HT1080 (cell line): ENCODE results near the gene IFIT2. TPM values are rescaled to one million over a fixed set of nuclear protein-coding genes. Genes with fewer than 3 reads are reported as not detected.
"Not testable (repeated sequence)": the region's sequence is repeated elsewhere in the genome, so short reads cannot be mapped to it uniquely, and the experiment has no call there.

Experiments
- DNase-seq: peaks from one replicate; pipeline ENCODE4 v3.0.0-alpha.2; 2015; ENCODE audit warnings: low read depth
- total RNA-seq: library from RNA; depleted of rRNA; stranded (reverse); fragments of >200 nt; shearing (Covaris generic); gene quantifications from 2 replicates; pipeline ENCODE4 v1.2.3, GENCODE V29; 2014

The IFIT2 gene
- total RNA-seq, 1 experiment from 2014 or later = 0.92 TPM

DNA sequence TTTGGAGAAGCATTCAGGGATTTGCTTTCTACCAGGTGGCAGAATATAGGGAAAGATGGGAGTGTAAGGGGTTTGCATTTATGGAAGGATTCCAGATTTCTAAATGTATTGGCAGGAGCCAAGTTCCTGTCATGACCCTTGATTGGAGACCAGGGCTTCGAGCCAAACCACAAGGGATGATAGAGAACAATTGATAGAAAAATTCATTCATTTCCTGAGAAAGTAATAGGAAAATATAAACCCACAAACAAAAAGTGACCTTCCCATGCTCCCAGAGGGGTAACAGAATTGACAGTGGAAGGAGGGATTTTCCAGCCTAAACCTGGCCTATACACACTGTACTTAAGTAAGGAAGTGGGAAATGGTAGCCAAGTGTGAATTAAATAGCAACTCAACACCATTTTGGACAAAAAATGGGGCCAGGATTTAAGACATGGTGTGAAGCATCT, 22.4 kb upstream of the IFIT2 start:
- peak; percentile 81 for DNase-seq

DNA sequence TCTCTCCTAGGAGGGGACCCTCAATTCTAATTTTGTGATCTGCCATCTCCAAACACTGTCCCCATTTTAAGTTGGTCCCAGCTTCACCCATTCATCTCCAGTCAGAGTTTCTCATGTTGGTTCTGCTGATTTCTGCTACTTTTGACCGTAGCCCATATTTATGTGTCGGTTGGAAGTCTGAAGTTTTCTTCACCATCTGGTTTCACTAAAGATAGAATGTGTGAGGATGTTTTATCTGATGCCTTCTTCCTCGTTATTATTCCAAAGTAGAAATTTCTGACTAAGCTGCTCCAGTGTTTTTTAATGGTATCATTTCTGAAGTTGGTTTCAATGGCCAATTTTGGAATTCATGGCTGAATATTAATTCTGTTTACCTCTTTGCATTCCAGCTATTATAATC, 21.3 kb upstream of the IFIT2 start:
- DNase-seq = no peak

DNA sequence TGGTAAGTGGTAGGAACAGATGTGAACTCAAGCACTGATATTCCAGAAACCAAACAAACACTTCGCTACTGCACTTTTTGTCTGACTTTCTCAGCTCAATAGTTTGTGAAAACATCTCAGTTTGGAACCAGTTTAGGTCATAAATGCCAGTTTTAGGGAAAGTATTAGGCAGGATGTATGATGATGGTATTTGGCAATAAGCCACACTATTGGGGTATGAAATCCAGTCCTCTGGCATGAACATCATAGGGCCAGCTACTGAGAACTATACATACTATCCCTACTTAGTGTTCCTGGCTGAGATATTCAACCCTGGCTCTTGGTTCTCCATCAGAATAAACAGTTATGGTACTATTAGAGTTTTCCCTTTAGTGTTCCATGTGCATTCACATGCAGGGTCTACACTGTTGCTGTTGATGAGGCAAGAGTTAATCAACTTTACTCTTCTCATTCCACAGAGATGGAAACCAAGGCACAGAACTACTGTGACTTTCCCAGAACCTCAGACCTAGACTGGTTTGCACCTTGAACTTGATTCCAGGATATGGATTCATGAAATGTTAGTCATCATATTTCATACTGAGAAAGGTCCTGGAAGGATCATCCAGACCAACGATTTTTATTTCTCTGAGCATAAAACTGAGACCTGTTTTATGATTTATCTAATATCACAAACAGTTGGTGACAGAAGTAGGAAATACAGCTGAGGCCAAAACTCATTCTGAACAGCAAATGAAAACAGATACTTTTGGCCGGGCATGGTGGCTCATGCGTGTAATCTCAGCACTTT, 20.0 kb upstream of the IFIT2 start:
- no peak for DNase-seq

DNA sequence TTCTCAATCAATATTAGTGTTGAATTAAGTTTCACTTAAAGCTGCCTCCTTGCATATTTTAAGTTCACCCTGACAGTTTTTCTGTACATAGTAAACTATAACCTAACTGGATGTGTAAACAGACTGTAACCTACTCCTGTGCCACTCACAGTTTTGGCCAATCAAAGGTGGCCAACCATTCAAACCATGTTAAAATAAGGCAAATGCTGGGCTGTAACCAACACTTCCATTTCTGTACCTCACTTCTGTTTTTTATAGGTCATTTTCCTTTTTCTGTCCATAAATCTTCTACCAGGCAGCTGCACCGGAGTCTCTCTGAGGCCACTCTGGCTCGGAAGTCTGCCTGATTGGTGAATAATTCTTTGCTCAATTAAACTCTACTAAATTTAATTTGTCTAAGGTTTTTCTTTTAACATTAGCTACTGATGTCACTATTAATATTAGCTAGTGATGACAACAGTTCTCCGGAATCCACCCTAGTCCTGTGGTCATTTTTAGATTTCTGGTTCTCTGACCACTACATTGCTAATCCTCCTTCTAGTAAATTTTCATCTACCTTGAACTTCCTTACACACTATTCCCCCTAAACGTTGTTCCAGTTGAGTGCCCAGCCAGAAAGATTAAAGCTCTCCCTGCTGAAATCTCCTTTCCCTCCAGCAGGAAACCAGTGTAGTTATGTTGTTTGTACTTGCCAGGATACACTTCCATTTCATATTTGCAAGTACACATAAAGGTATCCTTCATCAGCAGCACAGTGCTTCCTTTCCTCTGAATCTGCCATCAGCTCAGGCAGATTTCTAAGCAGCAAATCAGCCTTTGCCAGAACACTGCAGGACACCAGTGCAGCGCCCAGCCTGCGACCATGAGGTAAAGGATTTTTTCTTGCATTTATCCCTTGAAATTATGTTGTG, 18.6 kb upstream of the IFIT2 start:
- DNase-seq = no peak

DNA sequence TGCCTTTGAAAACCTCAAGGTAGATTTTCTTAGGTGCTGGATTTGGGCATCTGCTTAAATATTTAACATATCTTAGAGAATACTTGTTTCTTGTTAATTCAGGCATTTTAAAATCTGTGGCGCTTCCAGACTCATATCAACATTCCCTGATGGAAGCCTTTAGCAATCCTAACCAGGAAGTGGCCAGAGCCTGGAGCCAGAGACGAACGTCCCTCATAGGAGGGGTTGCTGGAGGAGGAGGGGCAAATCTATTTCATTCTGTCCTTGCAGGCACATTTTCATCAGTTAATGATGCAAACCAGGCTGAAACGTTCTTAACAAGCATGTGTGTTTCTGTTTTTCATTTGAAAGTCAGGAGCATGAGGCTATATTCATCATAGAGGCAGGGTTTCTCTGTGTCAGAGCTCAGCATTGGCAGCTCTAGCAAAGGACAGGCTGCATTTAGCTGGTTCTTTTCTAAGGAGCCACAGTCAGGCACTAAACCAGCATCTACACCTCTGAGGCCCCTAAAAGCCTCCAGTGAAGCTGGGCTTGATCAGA, 17.8 kb upstream of the IFIT2 start:
- DNase-seq = peak; percentile 42

DNA sequence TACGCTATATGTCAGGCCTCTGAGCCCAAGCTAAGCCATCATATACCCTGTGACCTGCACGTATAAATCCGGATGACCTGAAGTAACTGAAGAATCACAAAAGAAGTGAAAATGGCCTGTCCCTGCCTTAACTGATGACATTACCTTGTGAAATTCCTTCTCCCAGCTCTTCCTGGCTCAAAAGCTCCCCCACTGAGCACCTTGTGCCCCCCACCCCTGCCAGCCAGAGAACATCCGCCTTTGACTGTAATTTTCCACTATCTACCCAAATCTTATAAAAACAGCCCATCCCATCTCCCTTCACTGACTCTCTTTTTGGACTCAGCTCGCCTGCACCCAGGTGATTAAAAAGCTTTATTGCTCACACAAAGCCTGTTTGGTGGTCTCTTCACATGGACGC, 17.1 kb upstream of the IFIT2 start:
- DNase-seq = not testable (repeated sequence)

DNA sequence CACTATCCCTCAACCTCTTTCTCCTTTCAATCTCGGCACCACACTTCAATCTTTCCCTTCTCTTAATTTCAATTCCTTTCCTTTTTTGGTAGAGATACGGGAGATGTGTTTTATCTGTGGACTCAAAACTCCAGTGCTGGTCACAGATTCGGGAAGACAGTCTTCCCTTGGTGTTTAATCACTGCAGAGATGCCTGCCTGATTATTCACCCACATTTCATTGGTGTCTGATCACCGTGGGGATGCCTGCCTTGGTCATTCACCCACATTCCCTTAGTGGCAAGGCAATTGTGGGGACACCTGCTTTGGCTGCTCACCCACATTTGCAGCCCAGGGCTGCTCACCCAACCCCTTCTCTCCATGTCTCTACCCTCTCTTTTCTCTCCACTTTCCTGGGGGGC, 16.5 kb upstream of the IFIT2 start:
- not testable (repeated sequence) for DNase-seq

DNA sequence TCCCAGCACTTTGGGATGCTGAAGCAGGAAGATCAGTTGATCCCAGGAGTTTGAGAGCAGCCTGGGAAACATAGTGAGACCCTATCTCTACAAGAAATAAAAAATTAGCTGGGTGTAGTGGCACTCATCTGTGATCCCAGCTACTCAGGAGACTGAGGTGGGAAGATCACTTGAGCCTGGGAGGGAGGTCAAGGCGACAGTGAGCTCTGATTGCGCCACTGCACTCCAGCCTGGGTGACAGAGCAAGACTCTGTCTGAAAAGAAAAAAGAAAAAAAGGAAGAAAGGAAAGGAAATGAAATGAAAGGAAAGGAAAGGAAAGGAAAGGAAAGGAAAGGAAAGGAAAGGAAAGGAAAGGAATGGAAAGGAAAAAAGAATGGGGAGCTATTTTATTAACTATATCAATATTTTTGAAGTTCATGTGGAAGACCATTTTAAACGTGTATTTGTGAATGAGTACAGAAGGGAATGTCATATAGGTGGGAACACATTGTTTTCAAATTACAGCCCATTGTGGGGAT, 7.1 kb upstream of the IFIT2 start:
- DNase-seq = no peak

DNA sequence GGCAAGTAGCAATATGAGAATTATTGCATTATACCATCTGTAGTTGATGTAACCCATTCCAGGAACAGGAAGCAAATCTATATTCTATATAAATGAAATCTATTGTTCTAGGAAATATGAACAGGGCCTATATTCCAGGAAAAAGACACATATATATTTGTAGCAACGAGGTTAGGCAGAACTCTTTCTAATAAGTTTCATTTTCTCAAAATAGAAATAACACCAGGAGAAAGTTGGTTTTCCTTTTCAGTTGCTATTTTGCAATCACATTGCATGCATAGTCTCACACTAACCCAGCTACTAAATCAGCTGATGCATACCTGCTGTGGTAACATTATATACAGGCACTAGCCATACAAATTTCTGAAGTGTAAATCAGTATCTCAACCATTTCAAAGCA, 6.2 kb upstream of the IFIT2 start:
- DNase-seq = no peak

DNA sequence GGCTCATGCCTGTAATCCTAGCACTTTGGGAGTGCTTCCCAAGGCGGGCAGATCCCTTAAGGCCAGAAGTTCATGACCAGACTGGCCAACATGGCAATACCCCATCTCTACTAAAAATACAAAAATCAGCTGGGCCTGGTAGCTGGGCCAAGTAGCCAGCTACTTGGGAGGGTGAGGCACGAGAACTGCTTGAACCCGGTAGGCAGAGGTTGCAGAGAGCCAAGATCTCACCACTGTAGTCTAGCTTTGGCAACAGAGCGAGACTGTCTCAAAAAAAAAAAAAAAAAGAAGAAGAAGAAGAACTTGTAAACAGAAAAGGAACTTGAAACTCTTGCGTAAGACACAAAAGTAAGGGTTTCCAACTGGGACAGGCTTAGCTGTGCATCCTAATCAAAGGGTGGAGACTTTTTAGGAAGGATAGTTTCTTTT, 5.6 kb upstream of the IFIT2 start:
- no peak for DNase-seq

DNA sequence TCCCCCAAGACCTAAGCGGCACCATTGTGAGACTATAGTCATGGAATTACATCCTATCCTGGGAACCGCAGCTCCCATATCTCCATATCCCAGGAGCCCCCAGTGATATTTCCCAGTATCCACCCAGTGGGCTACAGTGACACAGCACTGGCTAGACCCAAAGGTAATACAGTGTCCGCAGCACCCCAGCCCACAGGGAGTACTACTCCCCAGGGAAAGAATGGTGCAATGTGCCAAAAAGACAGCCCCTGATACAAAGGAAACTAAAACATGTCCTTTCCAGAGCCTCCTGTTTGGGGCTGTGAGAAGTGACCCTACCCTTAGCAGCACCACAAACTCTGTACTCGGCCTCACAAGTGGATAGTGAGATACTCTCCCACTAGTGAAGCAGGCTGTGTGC, 4.5 kb upstream of the IFIT2 start:
- DNase-seq = no peak

DNA sequence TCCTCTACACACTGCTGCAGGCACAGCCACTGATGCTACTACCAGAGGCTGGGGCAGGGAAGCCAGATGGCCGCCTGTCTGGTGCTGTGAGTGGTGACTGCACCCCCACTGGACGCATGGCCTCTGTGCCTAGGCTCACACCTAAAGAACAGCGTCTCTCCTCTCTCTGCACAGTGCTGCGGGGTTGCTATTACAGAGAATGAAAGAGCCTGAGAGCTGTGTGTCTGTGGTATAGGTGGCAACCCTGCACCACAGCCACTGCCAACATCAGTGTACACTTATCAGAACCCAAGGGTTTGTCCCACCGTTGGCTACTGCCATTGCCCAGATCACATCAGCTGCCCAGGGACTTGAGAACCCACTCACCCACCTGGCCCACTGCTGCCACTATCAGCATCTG, 4.1 kb upstream of the IFIT2 start:
- no peak for DNase-seq

DNA sequence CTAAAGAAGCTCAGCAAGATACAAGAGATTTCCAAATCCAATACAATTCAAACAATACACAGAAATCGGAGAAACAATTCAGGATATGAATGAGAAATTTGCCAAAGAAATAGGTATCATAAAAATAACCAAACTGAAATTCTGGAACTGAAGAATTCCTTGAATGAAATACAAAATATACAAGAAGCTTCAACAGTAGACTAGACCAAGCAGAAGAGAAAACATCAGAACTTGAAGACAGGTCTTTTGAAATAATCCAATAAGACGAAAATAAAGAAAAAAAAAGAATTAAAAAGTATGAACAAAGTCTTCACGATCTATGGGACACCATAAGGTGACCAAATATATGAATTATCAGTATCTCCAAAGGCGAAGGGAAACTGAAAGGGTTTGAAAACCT, 2.8 kb upstream of the IFIT2 start:
- no peak for DNase-seq

DNA sequence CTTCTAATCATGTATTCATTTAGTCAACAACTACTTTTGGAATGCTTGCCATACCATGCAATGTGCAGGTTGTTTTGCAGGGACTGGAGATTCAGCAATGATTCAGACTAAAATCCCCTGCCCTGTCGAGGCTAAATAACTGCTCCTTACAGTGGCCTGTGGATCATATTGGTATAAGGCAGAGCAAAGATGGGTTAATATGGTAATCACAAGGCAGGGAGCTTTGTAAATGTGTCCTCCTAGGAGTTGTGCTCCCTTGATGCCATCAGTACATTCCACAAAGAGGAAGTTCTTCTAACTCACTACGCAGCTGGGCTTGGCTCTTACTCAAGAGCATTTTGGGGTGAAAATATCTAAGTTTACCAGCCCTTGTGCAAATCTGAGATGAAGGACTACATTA, 614 bp upstream of the IFIT2 start:
- no peak for DNase-seq

DNA sequence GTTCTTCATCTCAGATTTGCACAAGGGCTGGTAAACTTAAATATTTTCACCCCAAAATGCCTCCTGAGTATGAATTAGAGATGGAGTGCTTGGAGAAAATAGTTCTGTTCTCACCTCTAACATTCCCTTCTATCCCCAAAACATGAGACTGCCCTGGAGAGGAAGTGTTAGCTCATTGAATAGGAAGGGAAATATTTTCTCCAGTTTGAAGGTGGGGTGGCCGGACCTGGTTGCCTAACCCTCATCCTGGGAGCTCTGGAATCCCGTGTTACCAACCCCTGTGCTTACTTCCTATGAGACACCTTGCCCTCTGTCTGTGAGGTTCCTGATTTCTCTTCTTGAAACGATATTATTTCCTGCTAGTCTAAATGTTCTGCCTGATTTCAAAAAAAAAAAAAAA, 779 bp downstream of the IFIT2 start:
- DNase-seq = peak; percentile 60

DNA sequence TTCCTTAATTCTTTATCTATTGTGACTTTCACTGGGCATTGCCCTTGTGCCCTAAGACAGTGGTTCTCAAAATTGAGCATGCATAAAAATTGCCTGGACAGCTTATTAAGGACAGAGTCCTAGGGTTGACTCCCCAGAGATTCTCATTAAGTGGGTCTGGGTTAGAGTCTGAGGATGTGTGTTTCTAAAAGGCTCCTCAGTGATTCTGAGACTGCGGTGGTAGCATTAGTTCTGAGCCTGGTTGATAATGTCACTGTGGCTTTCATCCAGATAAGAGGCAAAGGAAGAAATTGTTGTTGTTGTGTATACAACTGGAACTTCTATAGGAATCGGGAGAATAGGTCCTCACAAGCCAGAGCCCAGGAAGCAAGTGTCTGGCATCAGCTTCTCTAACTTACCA, 1.3 kb downstream of the IFIT2 start:
- no peak for DNase-seq

DNA sequence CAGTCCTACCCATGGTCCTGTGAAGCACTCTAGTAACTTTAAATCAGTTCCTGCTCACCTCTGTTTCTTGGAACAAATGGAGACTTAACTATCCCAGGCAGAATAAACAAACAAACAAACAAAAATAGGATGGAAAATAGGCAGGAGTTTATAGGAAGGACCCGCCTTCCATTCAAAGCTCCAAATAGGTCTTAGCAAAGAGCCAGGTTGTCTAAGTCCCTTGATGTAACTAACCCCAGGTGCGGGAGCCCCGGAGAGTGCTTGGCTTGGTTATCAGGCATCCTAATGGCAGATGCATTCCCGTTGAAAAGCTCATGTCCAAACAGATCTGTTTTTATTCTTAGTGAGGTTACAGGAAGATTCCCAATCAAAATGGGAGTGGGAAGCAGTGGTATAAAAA, 2.2 kb downstream of the IFIT2 start:
- no peak for DNase-seq

DNA sequence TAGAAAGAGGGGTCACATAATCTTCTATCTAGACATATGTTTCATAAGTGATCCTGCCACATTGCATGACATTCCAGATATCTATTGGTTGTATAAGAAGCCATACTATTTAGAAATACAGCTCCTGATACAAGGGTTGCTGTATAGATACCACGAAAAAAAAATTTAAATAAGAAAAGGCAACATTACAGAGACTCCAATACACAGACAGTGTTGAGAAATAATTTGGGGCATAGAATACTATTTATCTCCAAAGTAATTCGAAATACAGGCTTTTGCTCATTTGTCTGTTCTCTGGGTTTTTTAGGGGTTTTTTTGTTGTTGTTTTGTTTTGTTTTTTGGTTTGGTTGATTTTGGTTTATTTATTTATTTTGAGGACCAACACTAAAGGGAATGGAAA, 2.6 kb downstream of the IFIT2 start:
- no peak for DNase-seq

DNA sequence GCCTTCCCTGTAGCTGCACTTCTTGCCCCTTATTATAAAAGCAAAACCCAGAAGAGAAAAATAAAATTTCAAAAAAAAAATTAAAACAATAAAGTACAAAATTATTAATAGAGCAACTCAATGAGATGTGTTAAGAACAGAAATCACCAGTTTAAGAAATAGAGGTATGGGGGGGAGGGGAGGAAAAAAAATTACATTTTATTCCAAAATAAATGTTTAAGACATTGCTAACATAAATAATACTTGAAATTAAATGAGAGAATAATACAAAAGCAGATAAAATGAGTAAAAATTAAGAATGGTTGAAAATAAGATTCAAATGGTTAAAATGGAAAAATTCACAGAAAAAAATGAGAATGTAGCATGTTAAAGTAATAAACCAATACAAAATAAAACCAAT, 3.1 kb downstream of the IFIT2 start:
- no peak for DNase-seq

DNA sequence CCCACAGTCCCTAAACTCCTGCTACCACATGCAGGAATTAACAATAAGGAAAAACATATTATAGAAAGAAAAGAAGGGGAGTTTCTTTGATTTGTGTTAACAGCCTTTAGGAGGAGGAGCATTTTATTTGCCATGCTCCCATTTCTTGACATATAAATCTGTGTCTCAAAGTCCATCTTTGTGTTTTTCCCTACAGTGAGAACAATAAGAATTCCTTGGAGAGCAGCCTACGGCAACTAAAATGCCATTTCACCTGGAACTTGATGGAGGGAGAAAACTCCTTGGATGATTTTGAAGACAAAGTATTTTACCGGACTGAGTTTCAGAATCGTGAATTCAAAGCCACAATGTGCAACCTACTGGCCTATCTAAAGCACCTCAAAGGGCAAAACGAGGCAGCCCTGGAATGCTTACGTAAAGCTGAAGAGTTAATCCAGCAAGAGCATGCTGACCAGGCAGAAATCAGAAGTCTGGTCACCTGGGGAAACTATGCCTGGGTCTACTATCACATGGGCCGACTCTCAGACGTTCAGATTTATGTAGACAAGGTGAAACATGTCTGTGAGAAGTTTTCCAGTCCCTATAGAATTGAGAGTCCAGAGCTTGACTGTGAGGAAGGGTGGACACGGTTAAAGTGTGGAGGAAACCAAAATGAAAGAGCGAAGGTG, 4.1 kb downstream of the IFIT2 start:
- DNase-seq = no peak
